Glutamatergic neuron (in vitro differentiated cells): ENCODE data around the gene C11orf65. TPM values are rescaled to one million over a fixed set of nuclear protein-coding genes. Genes with fewer than 3 reads are reported as not detected.

Source experiments
- DNase-seq: peaks from one replicate; pipeline ENCODE4 v3.0.0; 2022
- H3K27ac Mint-ChIP-seq: one replicate; pipeline ENCODE4 v1.8.0; 2020; ENCODE audit warnings: mild to moderate bottlenecking, mixed read lengths, inconsistent platforms; ENCODE audit not compliant: unreplicated experiment
- H3K27me3 Mint-ChIP-seq: one replicate; pipeline ENCODE4 v1.8.0; 2020; ENCODE audit warnings: mild to moderate bottlenecking, moderate library complexity, mixed read lengths, inconsistent platforms; ENCODE audit not compliant: unreplicated experiment
- H3K36me3 Mint-ChIP-seq: one replicate; pipeline ENCODE4 v1.8.0; 2020; ENCODE audit warnings: mild to moderate bottlenecking, mixed read lengths, inconsistent platforms; ENCODE audit not compliant: unreplicated experiment
- H3K4me1 Mint-ChIP-seq: one replicate; pipeline ENCODE4 v1.8.0; 2020; ENCODE audit warnings: mild to moderate bottlenecking, low read depth, mixed read lengths, inconsistent platforms; ENCODE audit not compliant: unreplicated experiment
- H3K4me3 Mint-ChIP-seq: one replicate; pipeline ENCODE4 v1.8.0; 2020; ENCODE audit warnings: mild to moderate bottlenecking, mixed read lengths, inconsistent platforms; ENCODE audit not compliant: unreplicated experiment
- H3K9me3 Mint-ChIP-seq: one replicate; pipeline ENCODE4 v1.8.0; 2020; ENCODE audit warnings: mild to moderate bottlenecking, moderate library complexity, mixed read lengths, inconsistent platforms; ENCODE audit not compliant: unreplicated experiment
- total RNA-seq: library from RNA; stranded (reverse); fragmentation: NEBNext Ultra II Directional; extraction: Animal tissue kit (Norgen Biotek cat#: 25700); gene quantifications from one replicate; pipeline ENCODE4 v1.2.1, GENCODE V29; 2021; ENCODE audit not compliant: unreplicated experiment
- TF ChIP-seq, protein P1 (sequence below): fragments of 200-600 bp; sonication (generic); IDR thresholded peaks from one replicate; pipeline ENCODE4 v1.5.0; 2021; ENCODE audit not compliant: partially characterized antibody, unreplicated experiment

C11orf65 gene
- total RNA-seq, 1 donor from 2014 or later: 0.54 TPM

GRCh38 chr11:108494182-108494581 lies 26.9 kb upstream of the C11orf65 start:
- no peaks in the 10 kb centered on the region for H3K4me1 Mint-ChIP-seq
- H3K9me3 Mint-ChIP-seq: peaks cover 3% of the 10 kb centered on the region
- peaks cover 9% of the 10 kb centered on the region for H3K27me3 Mint-ChIP-seq
- TF ChIP-seq, protein P1, sequence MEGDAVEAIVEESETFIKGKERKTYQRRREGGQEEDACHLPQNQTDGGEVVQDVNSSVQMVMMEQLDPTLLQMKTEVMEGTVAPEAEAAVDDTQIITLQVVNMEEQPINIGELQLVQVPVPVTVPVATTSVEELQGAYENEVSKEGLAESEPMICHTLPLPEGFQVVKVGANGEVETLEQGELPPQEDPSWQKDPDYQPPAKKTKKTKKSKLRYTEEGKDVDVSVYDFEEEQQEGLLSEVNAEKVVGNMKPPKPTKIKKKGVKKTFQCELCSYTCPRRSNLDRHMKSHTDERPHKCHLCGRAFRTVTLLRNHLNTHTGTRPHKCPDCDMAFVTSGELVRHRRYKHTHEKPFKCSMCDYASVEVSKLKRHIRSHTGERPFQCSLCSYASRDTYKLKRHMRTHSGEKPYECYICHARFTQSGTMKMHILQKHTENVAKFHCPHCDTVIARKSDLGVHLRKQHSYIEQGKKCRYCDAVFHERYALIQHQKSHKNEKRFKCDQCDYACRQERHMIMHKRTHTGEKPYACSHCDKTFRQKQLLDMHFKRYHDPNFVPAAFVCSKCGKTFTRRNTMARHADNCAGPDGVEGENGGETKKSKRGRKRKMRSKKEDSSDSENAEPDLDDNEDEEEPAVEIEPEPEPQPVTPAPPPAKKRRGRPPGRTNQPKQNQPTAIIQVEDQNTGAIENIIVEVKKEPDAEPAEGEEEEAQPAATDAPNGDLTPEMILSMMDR: no peak
- DNase-seq: no peak
- no peak overlapping the region for H3K27ac Mint-ChIP-seq
- no peak overlapping the region for H3K4me3 Mint-ChIP-seq
- no peaks in the 10 kb centered on the region for H3K36me3 Mint-ChIP-seq

GRCh38 chr11:108491936-108492335 lies 24.6 kb upstream of the C11orf65 start:
- no peaks in the 10 kb centered on the region for H3K4me1 Mint-ChIP-seq
- no peak overlapping the region for H3K27ac Mint-ChIP-seq
- peaks cover 1% of the 10 kb centered on the region for H3K27me3 Mint-ChIP-seq
- no peaks in the 10 kb centered on the region for H3K9me3 Mint-ChIP-seq
- TF ChIP-seq, protein P1: no peak
- no peak overlapping the region for H3K4me3 Mint-ChIP-seq
- H3K36me3 Mint-ChIP-seq: no peaks in the 10 kb centered on the region
- no peak for DNase-seq

DNA sequence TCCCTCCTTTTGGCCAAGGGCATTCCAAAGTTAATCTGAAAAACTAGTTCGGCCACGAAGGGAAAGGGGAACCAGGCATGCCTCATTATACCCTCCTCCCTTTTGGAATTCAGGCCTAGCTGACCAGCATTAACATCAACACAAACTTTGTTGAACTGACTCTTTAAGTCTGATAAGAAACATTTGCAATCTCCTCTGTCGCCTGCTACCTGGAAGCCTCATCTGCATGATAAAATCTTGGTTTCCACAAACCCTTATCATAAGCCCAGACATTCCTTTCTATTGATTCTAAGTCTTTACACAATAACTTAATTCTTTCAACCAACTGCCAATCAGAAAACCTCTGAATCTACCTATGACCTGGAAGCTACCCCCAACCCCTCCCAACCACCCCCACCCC lies 19.5 kb upstream of the C11orf65 start:
- H3K27me3 Mint-ChIP-seq: peaks cover 1% of the 10 kb centered on the region
- H3K27ac Mint-ChIP-seq: no peak overlapping the region
- H3K9me3 Mint-ChIP-seq: no peaks in the 10 kb centered on the region
- H3K36me3 Mint-ChIP-seq: no peaks in the 10 kb centered on the region
- TF ChIP-seq, protein P1: no peak
- H3K4me1 Mint-ChIP-seq: no peaks in the 10 kb centered on the region
- DNase-seq: no peak
- H3K4me3 Mint-ChIP-seq: no peak overlapping the region

- H3K9me3 Mint-ChIP-seq: no peaks in the 10 kb centered on the region
- no peak overlapping the region for H3K27ac Mint-ChIP-seq
- H3K4me1 Mint-ChIP-seq: no peaks in the 10 kb centered on the region
- no peak overlapping the region for H3K4me3 Mint-ChIP-seq
- TF ChIP-seq, protein P1: no peak
- peaks cover 1% of the 10 kb centered on the region for H3K27me3 Mint-ChIP-seq
- no peak for DNase-seq
- no peaks in the 10 kb centered on the region for H3K36me3 Mint-ChIP-seq
Observed at GRCh38 chr11:108486331-108486730, 19.0 kb upstream of the C11orf65 start.

DNA sequence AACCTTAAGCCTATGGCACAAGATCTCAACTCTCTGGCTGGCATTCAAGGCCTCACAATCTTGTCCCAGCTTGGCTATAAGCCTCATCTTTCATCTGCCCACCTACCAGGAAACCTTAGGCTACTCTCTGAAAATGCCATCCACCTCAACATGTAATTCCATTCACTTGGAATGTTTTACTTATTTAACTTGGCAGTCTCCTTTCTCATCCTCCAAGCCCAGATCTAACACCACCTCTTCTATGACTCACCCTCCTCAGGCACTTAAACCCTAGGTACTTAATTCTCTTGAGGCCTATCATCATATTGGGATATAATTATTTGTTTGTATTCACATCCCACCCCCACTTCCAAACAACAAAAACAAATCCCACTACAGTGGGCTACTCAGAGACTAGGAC lies 15.8 kb upstream of the C11orf65 start:
- H3K4me3 Mint-ChIP-seq: no peak overlapping the region
- no peak for DNase-seq
- TF ChIP-seq, protein P1: no peak
- H3K27me3 Mint-ChIP-seq: no peaks in the 10 kb centered on the region
- no peaks in the 10 kb centered on the region for H3K9me3 Mint-ChIP-seq
- no peaks in the 10 kb centered on the region for H3K4me1 Mint-ChIP-seq
- no peak overlapping the region for H3K27ac Mint-ChIP-seq
- no peaks in the 10 kb centered on the region for H3K36me3 Mint-ChIP-seq
